Type B pancreatic cell (in vitro differentiated cells): ENCODE data around the gene DEFB124. TPM values are rescaled to one million over a fixed set of nuclear protein-coding genes. Genes with fewer than 3 reads are reported as not detected.
A peak's percentile ranks its signal among the peaks of the same experiment; 100 is the strongest.
"Not testable (repeated sequence)": the region's sequence is repeated elsewhere in the genome, so short reads cannot be mapped to it uniquely, and the experiment has no call there.

Source experiments
- DNase-seq: peaks from one replicate; pipeline ENCODE4 v3.0.0; 2021; ENCODE audit warnings: mixed read lengths; ENCODE audit not compliant: unreplicated experiment; ENCODE audit errors: extremely low spot score
- H3K27ac Mint-ChIP-seq: 2 replicates; pipeline ENCODE4 v1.8.0; 2021; ENCODE audit warnings: mild to moderate bottlenecking, mixed read lengths
- H3K27me3 Mint-ChIP-seq: 2 replicates; pipeline ENCODE4 v1.8.0; 2021; ENCODE audit warnings: mixed read lengths
- H3K36me3 Mint-ChIP-seq: 2 replicates; pipeline ENCODE4 v1.8.0; 2021; ENCODE audit warnings: mixed read lengths
- H3K4me1 Mint-ChIP-seq: one replicate; pipeline ENCODE4 v1.8.0; 2021; ENCODE audit warnings: mixed read lengths; ENCODE audit not compliant: unreplicated experiment
- H3K4me3 Mint-ChIP-seq: 2 replicates; pipeline ENCODE4 v1.8.0; 2021; ENCODE audit warnings: mild to moderate bottlenecking, mixed read lengths
- H3K9me3 Mint-ChIP-seq: 2 replicates; pipeline ENCODE4 v1.8.0; 2021; ENCODE audit warnings: mixed read lengths
- CTCF ChIP-seq: fragments of 200-600 bp; sonication (generic); conservative IDR thresholded peaks from 2 replicates; pipeline ENCODE4 v1.5.0; 2021; ENCODE audit warnings: antibody characterized with exemption, mild to moderate bottlenecking
- total RNA-seq: library from RNA; stranded (reverse); gene quantifications from 2 replicates; pipeline ENCODE4 v1.2.1, GENCODE V29; 2021; ENCODE audit warnings: low replicate concordance

Gene DEFB124
- total RNA-seq, 1 donor from 2014 or later = not detected

- no peak for TF ChIP-seq CTCF
- Mint-ChIP-seq H3K9me3 (peaks cover 6% of the 10 kb centered on the region), H3K27ac (no peak overlapping the region), H3K4me3 (no peak overlapping the region), H3K27me3 (peaks cover 20% of the 10 kb centered on the region), H3K36me3 (no peaks in the 10 kb centered on the region), H3K4me1 (no peaks in the 10 kb centered on the region)
- DNase-seq = no peak
These were observed 31.0 kb upstream of the DEFB124 start for GRCh38 chr20:31505903-31506302.

GRCh38 chr20:31502884-31503673 lies 28.2 kb upstream of the DEFB124 start:
- H3K4me3 Mint-ChIP-seq, H3K27ac Mint-ChIP-seq, H3K4me1 Mint-ChIP-seq, H3K9me3 Mint-ChIP-seq, H3K36me3 Mint-ChIP-seq: not testable (repeated sequence)
- DNase-seq = peak; percentile 84
- TF ChIP-seq CTCF = peak; percentile 100
- H3K27me3 Mint-ChIP-seq = peaks cover 24% of the 10 kb centered on the region

GRCh38 chr20:31500527-31500926 lies 25.6 kb upstream of the DEFB124 start:
- H3K36me3 Mint-ChIP-seq = no peaks in the 10 kb centered on the region
- H3K27me3 Mint-ChIP-seq = peaks cover 25% of the 10 kb centered on the region
- DNase-seq = no peak
- H3K27ac Mint-ChIP-seq = no peak overlapping the region
- no peaks in the 10 kb centered on the region for H3K9me3 Mint-ChIP-seq
- no peak for TF ChIP-seq CTCF
- H3K4me3 Mint-ChIP-seq = no peak overlapping the region
- H3K4me1 Mint-ChIP-seq = peaks cover 3% of the 10 kb centered on the region

- no peaks in the 10 kb centered on the region for H3K9me3 Mint-ChIP-seq
- no peak for TF ChIP-seq CTCF
- peaks cover 3% of the 10 kb centered on the region for H3K4me1 Mint-ChIP-seq
- no peak for DNase-seq
- no peaks in the 10 kb centered on the region for H3K36me3 Mint-ChIP-seq
- no peak overlapping the region for H3K27ac Mint-ChIP-seq
- peaks cover 20% of the 10 kb centered on the region for H3K27me3 Mint-ChIP-seq
- H3K4me3 Mint-ChIP-seq = no peak overlapping the region
These were observed 23.1 kb upstream of the DEFB124 start for GRCh38 chr20:31497838-31498540.

- DNase-seq = no peak
- H3K9me3 Mint-ChIP-seq = no peaks in the 10 kb centered on the region
- no peak overlapping the region for H3K4me3 Mint-ChIP-seq
- no peak for TF ChIP-seq CTCF
- no peaks in the 10 kb centered on the region for H3K36me3 Mint-ChIP-seq
- no peak overlapping the region for H3K27ac Mint-ChIP-seq
- H3K27me3 Mint-ChIP-seq = peaks cover 18% of the 10 kb centered on the region
- H3K4me1 Mint-ChIP-seq = peaks cover 3% of the 10 kb centered on the region
These were observed 21.9 kb upstream of the DEFB124 start for GRCh38 chr20:31496761-31497295.
